PC-3 (cell line): Measurements from ENCODE around the gene FBXW9.

Experiments used
- EZH2 ChIP-seq: fragments of 300-600 bp; sonication (generic); IDR thresholded peaks from one replicate; pipeline ENCODE4 v1.6.1; 2017; ENCODE audit warnings: antibody characterized with exemption, mild to moderate bottlenecking, low read length; ENCODE audit not compliant: unreplicated experiment
- EZH2phosphoT487 ChIP-seq: fragments of 300-600 bp; sonication (generic); IDR thresholded peaks from 2 replicates; pipeline ENCODE4 v1.6.1; 2018; ENCODE audit warnings: mild to moderate bottlenecking, antibody characterized with exemption, low read length, borderline replicate concordance
- TF ChIP-seq, protein P1 (sequence below): fragments of 300-600 bp; sonication (generic); conservative IDR thresholded peaks from 2 replicates; pipeline ENCODE4 v1.5.1; 2017; ENCODE audit warnings: antibody characterized with exemption, low read depth, mild to moderate bottlenecking, low read length

DNA sequence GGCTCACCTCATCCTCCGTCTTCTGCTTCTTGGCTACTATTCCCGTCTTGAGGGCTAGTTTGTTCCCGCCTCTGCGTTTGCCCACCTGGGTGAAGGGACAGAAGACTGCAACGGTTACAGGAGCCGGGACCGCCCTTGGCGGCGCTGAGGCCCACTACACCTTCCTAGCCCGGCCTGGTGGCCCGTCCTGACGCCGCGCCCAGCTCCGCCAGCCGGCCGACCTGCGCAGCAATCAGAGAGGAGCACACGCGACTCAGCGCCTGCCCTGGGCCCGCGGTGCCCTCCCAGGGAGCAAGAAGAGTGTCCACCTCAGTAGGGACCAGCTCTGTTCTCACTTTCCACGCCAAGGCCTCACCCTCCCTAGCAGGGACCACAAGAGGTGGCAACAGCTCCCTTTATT is 34.9 kb upstream of the FBXW9 start:
- TF ChIP-seq EZH2phosphoT487 (no peak), EZH2 (no peak)
- TF ChIP-seq, protein P1, sequence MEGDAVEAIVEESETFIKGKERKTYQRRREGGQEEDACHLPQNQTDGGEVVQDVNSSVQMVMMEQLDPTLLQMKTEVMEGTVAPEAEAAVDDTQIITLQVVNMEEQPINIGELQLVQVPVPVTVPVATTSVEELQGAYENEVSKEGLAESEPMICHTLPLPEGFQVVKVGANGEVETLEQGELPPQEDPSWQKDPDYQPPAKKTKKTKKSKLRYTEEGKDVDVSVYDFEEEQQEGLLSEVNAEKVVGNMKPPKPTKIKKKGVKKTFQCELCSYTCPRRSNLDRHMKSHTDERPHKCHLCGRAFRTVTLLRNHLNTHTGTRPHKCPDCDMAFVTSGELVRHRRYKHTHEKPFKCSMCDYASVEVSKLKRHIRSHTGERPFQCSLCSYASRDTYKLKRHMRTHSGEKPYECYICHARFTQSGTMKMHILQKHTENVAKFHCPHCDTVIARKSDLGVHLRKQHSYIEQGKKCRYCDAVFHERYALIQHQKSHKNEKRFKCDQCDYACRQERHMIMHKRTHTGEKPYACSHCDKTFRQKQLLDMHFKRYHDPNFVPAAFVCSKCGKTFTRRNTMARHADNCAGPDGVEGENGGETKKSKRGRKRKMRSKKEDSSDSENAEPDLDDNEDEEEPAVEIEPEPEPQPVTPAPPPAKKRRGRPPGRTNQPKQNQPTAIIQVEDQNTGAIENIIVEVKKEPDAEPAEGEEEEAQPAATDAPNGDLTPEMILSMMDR = no peak
